OCI-LY1 (cell line): ENCODE measurements around the gene RNF112.

Experiments
- H2AFZ ChIP-seq: fragments of 200-600 bp; sonication (generic), shearing (Covaris generic); 2 replicates; pipeline ENCODE4 v1.6.0; 2014; ENCODE audit warnings: antibody characterized with exemption, mild to moderate bottlenecking, low read length
- H3F3A ChIP-seq: fragments of 200-600 bp; sonication (generic), shearing (Covaris generic); 2 replicates; pipeline ENCODE4 v1.6.0; 2014; ENCODE audit warnings: mild to moderate bottlenecking, antibody characterized with exemption, low read length, moderate library complexity; ENCODE audit not compliant: insufficient read depth
- H3K27ac ChIP-seq: fragments of 200-600 bp; sonication (generic); 2 replicates; pipeline ENCODE4 v1.5.1; 2014; ENCODE audit warnings: low read length, mixed run types, mild to moderate bottlenecking, low read depth; ENCODE audit not compliant: poor library complexity, severe bottlenecking
- H3K27me3 ChIP-seq: fragments of 200-600 bp; sonication (generic); 2 replicates; pipeline ENCODE4 v1.6.0; 2014; ENCODE audit warnings: antibody characterized with exemption, mild to moderate bottlenecking, low read length, moderate library complexity; ENCODE audit not compliant: insufficient read depth
- H3K36me3 ChIP-seq: fragments of 200-600 bp; sonication (generic); 2 replicates; pipeline ENCODE4 v1.6.1; 2014; ENCODE audit warnings: mild to moderate bottlenecking, antibody characterized with exemption, low read length, moderate library complexity, mixed read lengths; ENCODE audit not compliant: insufficient read depth
- H3K4me1 ChIP-seq: fragments of 200-600 bp; sonication (generic); 2 replicates; pipeline ENCODE4 v1.5.1; 2014; ENCODE audit warnings: mild to moderate bottlenecking, low read length, moderate library complexity; ENCODE audit not compliant: insufficient read depth, severe bottlenecking
- H3K4me2 ChIP-seq: fragments of 200-600 bp; sonication (generic), shearing (Covaris generic); 2 replicates; pipeline ENCODE4 v1.6.1; 2014; ENCODE audit warnings: low read length
- H3K4me3 ChIP-seq: fragments of 200-600 bp; sonication (generic); 2 replicates; pipeline ENCODE4 v1.5.1; 2014; ENCODE audit warnings: low read length, low read depth, mild to moderate bottlenecking, mixed read lengths; ENCODE audit not compliant: poor library complexity, severe bottlenecking
- H3K79me2 ChIP-seq: fragments of 200-600 bp; shearing (Covaris generic); 2 replicates; pipeline ENCODE4 v1.6.1; 2016; ENCODE audit warnings: mixed run types, low read length, mixed read lengths; ENCODE audit not compliant: insufficient read depth
- H3K9ac ChIP-seq: fragments of 200-600 bp; sonication (generic), shearing (Covaris generic); 2 replicates; pipeline ENCODE4 v1.6.1; 2014; ENCODE audit warnings: mild to moderate bottlenecking, low read length, mixed read lengths
- H3K9me2 ChIP-seq: fragments of 200-600 bp; sonication (generic), shearing (Covaris generic); 2 replicates; pipeline ENCODE4 v1.6.1; 2014; ENCODE audit warnings: low read depth, mild to moderate bottlenecking, low read length, mixed read lengths
- H3K9me3 ChIP-seq: fragments of 200-600 bp; shearing (Covaris generic); 2 replicates; pipeline ENCODE4 v1.6.1; 2014; ENCODE audit warnings: low read length, mixed read lengths
- H4K20me1 ChIP-seq: fragments of 200-600 bp; sonication (generic), shearing (Covaris generic); 2 replicates; pipeline ENCODE4 v1.6.0; 2016; ENCODE audit warnings: mild to moderate bottlenecking, low read length; ENCODE audit not compliant: insufficient read depth
- CTCF ChIP-seq: fragments of 200-600 bp; sonication (generic), shearing (Covaris generic); IDR thresholded peaks from 2 replicates; pipeline ENCODE4 v1.5.1; 2017; ENCODE audit warnings: mild to moderate bottlenecking, antibody characterized with exemption, low read length, moderate library complexity, mixed read lengths
- EZH2 ChIP-seq: fragments of 200-600 bp; sonication (generic), shearing (Covaris generic); IDR thresholded peaks from 2 replicates; pipeline ENCODE4 v1.8.0; 2017; ENCODE audit warnings: borderline replicate concordance, mixed run types, mild to moderate bottlenecking, antibody characterized with exemption, low read length, moderate library complexity, mixed read lengths

The RNF112 gene

GRCh38 chr17:19382531-19383444, 28.2 kb upstream of the RNF112 start:
- H3K9me3 ChIP-seq = no peaks in the 10 kb centered on the region
- H2AFZ ChIP-seq = no peak overlapping the region
- H3F3A ChIP-seq = no peaks in the 10 kb centered on the region
- H3K27me3 ChIP-seq = no peaks in the 10 kb centered on the region
- no peak overlapping the region for H3K9ac ChIP-seq
- no peaks in the 10 kb centered on the region for H4K20me1 ChIP-seq
- H3K4me3 ChIP-seq = no peak overlapping the region
- no peaks in the 10 kb centered on the region for H3K79me2 ChIP-seq
- peaks cover 9% of the 10 kb centered on the region for H3K4me1 ChIP-seq
- TF ChIP-seq CTCF (no peak), EZH2 (no peak)
- H3K36me3 ChIP-seq = peaks cover 18% of the 10 kb centered on the region; the same call in 1 of the 2 replicates
- H3K4me2 ChIP-seq = no peak overlapping the region
- H3K9me2 ChIP-seq = no peaks in the 10 kb centered on the region
- no peak overlapping the region for H3K27ac ChIP-seq

- peaks cover 6% of the 10 kb centered on the region for H3K4me1 ChIP-seq
- H3K27me3 ChIP-seq = no peaks in the 10 kb centered on the region
- H3K27ac ChIP-seq = no peak overlapping the region
- no peak overlapping the region for H3K4me3 ChIP-seq
- H3K79me2 ChIP-seq = no peaks in the 10 kb centered on the region
- no peak overlapping the region for H3K9ac ChIP-seq
- no peaks in the 10 kb centered on the region for H3K9me2 ChIP-seq
- peaks cover 18% of the 10 kb centered on the region; the same call in 1 of the 2 replicates for H3K36me3 ChIP-seq
- H3K9me3 ChIP-seq = no peaks in the 10 kb centered on the region
- no peaks in the 10 kb centered on the region for H3F3A ChIP-seq
- no peaks in the 10 kb centered on the region for H4K20me1 ChIP-seq
- H3K4me2 ChIP-seq = no peak overlapping the region
- no peak for TF ChIP-seq CTCF
- TF ChIP-seq EZH2 = no peak
- H2AFZ ChIP-seq = no peak overlapping the region
Measured at GRCh38 chr17:19383681-19384470, 27.2 kb upstream of the RNF112 start.

GRCh38 chr17:19384723-19385391, 26.2 kb upstream of the RNF112 start:
- no peaks in the 10 kb centered on the region for H3K79me2 ChIP-seq
- peaks cover 18% of the 10 kb centered on the region; the same call in 1 of the 2 replicates for H3K36me3 ChIP-seq
- H3K9me3 ChIP-seq = no peaks in the 10 kb centered on the region
- H3K27me3 ChIP-seq = peaks cover under 1% of the 10 kb centered on the region; the same call in 1 of the 2 replicates
- TF ChIP-seq EZH2 (no peak), CTCF (no peak)
- no peak overlapping the region for H3K4me2 ChIP-seq
- H3F3A ChIP-seq = no peaks in the 10 kb centered on the region
- H3K4me3 ChIP-seq = no peak overlapping the region
- H3K9ac ChIP-seq = no peak overlapping the region
- no peak overlapping the region for H3K27ac ChIP-seq
- no peaks in the 10 kb centered on the region for H3K4me1 ChIP-seq
- no peak overlapping the region for H2AFZ ChIP-seq
- no peaks in the 10 kb centered on the region for H4K20me1 ChIP-seq
- no peaks in the 10 kb centered on the region for H3K9me2 ChIP-seq
